Sigmoid colon (tissue), 3 donors: ENCODE data around the gene CTIF.

Source experiments
- POLR2A ChIP-seq, 2 donors: fragments of 450-650 bp; IDR thresholded peaks; one replicate each; pipeline ENCODE4 v1.6.1; 2016; ENCODE audit warnings: antibody characterized with exemption in 2 of 2, mild to moderate bottlenecking in 2 of 2, moderate library complexity in 2 of 2
- TF ChIP-seq, protein P1 (sequence below), 4 experiments: fragments of 450-650 bp in 3 of 4; fragments of 200-600 bp in 1 of 4; IDR thresholded peaks; one replicate each; pipeline ENCODE4 v1.5.1; 2016 to 2019; ENCODE audit warnings: antibody characterized with exemption in 4 of 4, mild to moderate bottlenecking in 3 of 4, moderate library complexity in 2 of 4

GRCh38 chr18:48900469-48900868, 361.6 kb downstream of the CTIF start:
- TF ChIP-seq POLR2A (IDR thresholded peaks at IDR 0.05) = no peak
- TF ChIP-seq, protein P1, sequence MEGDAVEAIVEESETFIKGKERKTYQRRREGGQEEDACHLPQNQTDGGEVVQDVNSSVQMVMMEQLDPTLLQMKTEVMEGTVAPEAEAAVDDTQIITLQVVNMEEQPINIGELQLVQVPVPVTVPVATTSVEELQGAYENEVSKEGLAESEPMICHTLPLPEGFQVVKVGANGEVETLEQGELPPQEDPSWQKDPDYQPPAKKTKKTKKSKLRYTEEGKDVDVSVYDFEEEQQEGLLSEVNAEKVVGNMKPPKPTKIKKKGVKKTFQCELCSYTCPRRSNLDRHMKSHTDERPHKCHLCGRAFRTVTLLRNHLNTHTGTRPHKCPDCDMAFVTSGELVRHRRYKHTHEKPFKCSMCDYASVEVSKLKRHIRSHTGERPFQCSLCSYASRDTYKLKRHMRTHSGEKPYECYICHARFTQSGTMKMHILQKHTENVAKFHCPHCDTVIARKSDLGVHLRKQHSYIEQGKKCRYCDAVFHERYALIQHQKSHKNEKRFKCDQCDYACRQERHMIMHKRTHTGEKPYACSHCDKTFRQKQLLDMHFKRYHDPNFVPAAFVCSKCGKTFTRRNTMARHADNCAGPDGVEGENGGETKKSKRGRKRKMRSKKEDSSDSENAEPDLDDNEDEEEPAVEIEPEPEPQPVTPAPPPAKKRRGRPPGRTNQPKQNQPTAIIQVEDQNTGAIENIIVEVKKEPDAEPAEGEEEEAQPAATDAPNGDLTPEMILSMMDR (IDR thresholded peaks at IDR 0.05) = no peak
